Activated CD4-positive, alpha-beta T cell treated with anti-CD3 and anti-CD28 coated beads, Interleukin-2, amount 10 ng/mL, durations not matched to agents 24 days and 14 days (primary cell): ENCODE data around the gene CHCHD6. TPM values are rescaled to one million over a fixed set of nuclear protein-coding genes. Genes with fewer than 3 reads are reported as not detected.

Experiments used
- DNase-seq: peaks from one replicate; pipeline ENCODE4 v3.0.0; 2022
- H3K27ac Mint-ChIP-seq: one replicate; pipeline ENCODE4 v1.8.0; 2022; ENCODE audit warnings: mild to moderate bottlenecking, mixed read lengths
- H3K27me3 Mint-ChIP-seq: one replicate; pipeline ENCODE4 v1.8.0; 2022; ENCODE audit warnings: mixed read lengths
- H3K36me3 Mint-ChIP-seq: one replicate; pipeline ENCODE4 v1.8.0; 2022; ENCODE audit warnings: low read depth, mild to moderate bottlenecking, mixed read lengths
- H3K4me1 Mint-ChIP-seq: one replicate; pipeline ENCODE4 v1.8.0; 2021; ENCODE audit warnings: mixed read lengths
- H3K4me3 Mint-ChIP-seq: one replicate; pipeline ENCODE4 v1.8.0; 2022; ENCODE audit warnings: mild to moderate bottlenecking, moderate library complexity, mixed read lengths
- H3K9me3 Mint-ChIP-seq: one replicate; pipeline ENCODE4 v1.8.0; 2021; ENCODE audit warnings: mixed read lengths
- intact Hi-C: fragments of 100-400 bp; cut with micrococcal nuclease; formaldehyde crosslinking; loops from one replicate; pipeline ENCODE4 v1.15.1; 2023
- total RNA-seq: library from RNA; stranded (reverse); gene quantifications from 2 replicates; pipeline ENCODE4 v1.2.3, GENCODE V29; 2022

Gene CHCHD6
- total RNA-seq, 1 donor from 2014 or later: 18.5 TPM

DNA sequence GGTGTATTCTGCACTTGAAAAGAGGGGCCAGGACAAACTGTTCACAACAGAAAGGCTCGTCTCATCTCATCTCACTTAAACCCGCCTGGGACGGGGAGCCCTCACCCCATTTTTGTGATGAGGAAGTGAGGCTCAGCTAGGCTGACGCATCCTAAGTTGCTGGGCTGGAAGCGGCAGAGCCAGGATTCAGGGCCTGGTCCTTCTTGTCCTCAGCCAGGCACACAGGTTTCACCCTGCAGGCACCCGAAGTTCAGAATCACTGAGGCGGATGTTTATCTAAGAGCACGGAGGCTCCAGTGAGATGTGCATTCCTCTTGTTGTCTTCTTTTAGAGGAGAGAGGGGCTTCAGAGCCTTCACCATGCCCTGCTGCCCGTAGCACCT, 227.8 kb downstream of the CHCHD6 start:
- no peaks in the 10 kb centered on the region for H3K36me3 Mint-ChIP-seq
- intact Hi-C loops: no loop called here

DNA sequence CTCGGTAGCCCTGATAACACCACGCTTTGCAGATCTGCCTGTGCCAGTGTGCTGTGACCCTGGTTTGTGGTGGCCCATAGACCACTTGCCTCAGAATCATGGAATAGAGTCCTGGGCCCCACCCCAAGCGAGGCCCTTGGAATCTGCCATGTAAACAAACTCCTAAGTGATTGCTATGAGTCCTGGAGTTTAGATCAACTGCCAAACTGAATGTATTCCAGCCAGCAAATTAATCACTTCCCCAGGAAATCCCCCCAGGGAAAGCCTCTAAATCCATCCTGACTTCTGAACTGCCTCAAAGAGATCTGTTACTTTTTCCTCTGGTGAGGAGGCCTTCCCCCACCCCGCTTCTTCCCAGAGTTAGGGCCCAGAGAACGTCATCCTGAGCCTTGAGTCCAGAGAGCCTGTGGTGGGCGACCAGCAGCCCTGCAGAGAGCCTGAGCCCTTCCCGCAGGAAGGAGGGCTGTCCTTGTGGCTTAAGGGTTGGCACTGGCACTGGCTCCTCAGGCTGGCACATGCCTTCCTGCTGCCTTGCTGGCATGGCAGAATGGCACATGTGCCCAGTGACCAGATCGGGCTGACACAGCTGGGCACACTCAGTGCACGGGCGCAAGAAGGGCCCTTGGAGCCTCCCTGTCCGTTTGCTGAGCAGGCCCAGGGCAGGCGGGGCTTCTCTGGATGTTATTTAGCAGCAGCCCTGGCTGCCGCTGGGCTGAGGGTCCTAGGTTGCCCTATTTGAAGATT, 228.3 kb downstream of the CHCHD6 start:
- no peaks in the 10 kb centered on the region for H3K9me3 Mint-ChIP-seq
- H3K4me1 Mint-ChIP-seq: no peaks in the 10 kb centered on the region
- no peak for DNase-seq
- no peak overlapping the region for H3K27ac Mint-ChIP-seq
- no peaks in the 10 kb centered on the region for H3K36me3 Mint-ChIP-seq
- no peak overlapping the region for H3K4me3 Mint-ChIP-seq
- intact Hi-C loops: no loop called here
- H3K27me3 Mint-ChIP-seq: no peaks in the 10 kb centered on the region

More for the DNA sequence above, 227.8 kb downstream of the CHCHD6 start:
- Mint-ChIP-seq H3K9me3 (no peaks in the 10 kb centered on the region), H3K27me3 (no peaks in the 10 kb centered on the region), H3K4me1 (no peaks in the 10 kb centered on the region), H3K4me3 (no peak overlapping the region), H3K27ac (no peak overlapping the region)
- DNase-seq: no peak

- intact Hi-C loops: no loop called here
- no peak overlapping the region for H3K27ac Mint-ChIP-seq
- no peaks in the 10 kb centered on the region for H3K4me1 Mint-ChIP-seq
- no peaks in the 10 kb centered on the region for H3K27me3 Mint-ChIP-seq
- no peaks in the 10 kb centered on the region for H3K9me3 Mint-ChIP-seq
- H3K36me3 Mint-ChIP-seq: no peaks in the 10 kb centered on the region
- H3K4me3 Mint-ChIP-seq: no peak overlapping the region
- DNase-seq: no peak
Measured at GRCh38 chr3:126934031-126934531, 230.0 kb downstream of the CHCHD6 start.

DNA sequence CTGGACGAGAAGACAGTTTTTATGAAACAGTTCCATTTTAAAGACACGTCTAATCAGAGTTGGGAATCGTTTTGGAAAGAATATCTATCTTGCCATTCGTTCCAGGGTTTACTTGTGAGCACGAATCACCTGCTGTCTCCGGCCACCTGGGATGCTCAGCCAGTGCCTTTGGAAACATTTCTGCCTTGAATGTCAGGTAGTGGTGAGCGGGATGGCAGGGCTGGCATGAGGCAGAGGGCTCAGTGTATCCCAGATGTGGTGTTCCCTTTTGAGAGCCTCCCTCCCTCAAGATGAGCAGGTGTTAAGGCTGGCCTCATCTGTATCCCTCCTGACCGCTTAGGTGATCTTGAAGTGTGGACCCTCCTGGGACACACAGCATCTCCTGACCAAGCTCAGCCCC, 231.0 kb downstream of the CHCHD6 start:
- no peak overlapping the region for H3K4me3 Mint-ChIP-seq
- no peaks in the 10 kb centered on the region for H3K27me3 Mint-ChIP-seq
- H3K36me3 Mint-ChIP-seq: no peaks in the 10 kb centered on the region
- intact Hi-C loops: no loop called here
- H3K9me3 Mint-ChIP-seq: no peaks in the 10 kb centered on the region
- H3K27ac Mint-ChIP-seq: no peak overlapping the region
- DNase-seq: no peak
- H3K4me1 Mint-ChIP-seq: no peaks in the 10 kb centered on the region

DNA sequence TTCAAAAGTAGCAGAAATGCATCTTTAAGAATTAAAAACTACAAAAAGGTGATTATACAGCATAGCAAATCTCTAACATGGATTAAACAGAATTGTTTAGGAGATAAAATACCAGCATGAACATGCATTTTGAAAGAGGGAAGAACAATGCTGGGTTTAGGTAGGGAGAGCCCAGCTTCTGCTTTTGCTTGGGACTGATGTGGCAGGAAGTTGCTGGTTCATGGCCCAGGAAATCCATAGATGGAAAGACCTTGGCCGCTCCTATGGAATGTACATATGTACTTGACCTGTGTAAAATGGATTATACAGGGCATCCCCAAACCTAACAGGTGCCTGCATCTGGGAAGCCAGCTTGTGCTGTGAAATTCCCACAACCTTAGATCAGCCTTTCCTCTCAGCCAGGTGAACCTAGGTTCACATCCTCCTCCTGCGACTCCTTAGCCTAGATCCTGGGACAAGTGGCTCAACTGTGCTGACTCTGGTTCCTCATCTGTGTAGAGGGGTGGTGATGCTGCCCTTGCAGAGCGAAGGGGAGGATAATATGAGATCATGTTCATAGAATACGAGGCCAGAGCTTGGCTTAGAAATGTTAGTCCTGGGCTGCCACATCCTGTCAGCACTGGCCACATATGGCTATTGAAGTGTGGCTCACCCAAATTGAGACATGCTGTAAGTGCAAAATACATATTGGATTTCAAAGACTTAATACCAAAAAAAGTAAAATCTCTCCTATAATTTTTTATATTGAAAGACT, 231.9 kb downstream of the CHCHD6 start:
- Mint-ChIP-seq H3K27ac (no peak overlapping the region), H3K27me3 (no peaks in the 10 kb centered on the region), H3K4me3 (no peak overlapping the region), H3K4me1 (no peaks in the 10 kb centered on the region), H3K9me3 (no peaks in the 10 kb centered on the region), H3K36me3 (no peaks in the 10 kb centered on the region)
- intact Hi-C loops: no loop called here
- no peak for DNase-seq

- DNase-seq: no peak
- Mint-ChIP-seq H3K9me3 (no peaks in the 10 kb centered on the region), H3K27me3 (no peaks in the 10 kb centered on the region), H3K4me3 (no peak overlapping the region), H3K36me3 (no peaks in the 10 kb centered on the region), H3K27ac (no peak overlapping the region), H3K4me1 (no peaks in the 10 kb centered on the region)
- intact Hi-C loops: no loop called here
Measured at GRCh38 chr3:126936853-126937425, 232.9 kb downstream of the CHCHD6 start.

DNA sequence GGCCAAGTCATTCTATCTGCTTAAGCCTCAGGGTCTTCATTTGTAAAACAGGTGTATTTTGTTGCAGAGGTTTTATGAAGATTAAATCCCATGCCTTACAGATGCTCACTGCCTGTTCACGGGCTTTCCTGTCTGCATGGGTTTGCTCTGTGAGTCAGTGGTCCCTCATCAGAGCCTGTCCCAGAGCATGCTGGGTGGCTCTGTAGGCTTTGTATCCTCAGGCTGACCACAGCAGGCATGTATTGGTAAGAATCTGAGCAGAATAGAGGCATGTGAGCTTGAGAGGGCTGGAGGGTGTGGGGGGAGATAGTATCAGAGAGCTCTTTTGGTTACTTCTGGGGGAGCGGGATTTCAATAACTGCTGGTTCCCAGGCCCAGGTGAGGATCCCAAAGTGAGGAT, 233.5 kb downstream of the CHCHD6 start:
- Mint-ChIP-seq H3K9me3 (no peaks in the 10 kb centered on the region), H3K4me3 (no peak overlapping the region), H3K4me1 (peaks cover 1% of the 10 kb centered on the region)

DNA sequence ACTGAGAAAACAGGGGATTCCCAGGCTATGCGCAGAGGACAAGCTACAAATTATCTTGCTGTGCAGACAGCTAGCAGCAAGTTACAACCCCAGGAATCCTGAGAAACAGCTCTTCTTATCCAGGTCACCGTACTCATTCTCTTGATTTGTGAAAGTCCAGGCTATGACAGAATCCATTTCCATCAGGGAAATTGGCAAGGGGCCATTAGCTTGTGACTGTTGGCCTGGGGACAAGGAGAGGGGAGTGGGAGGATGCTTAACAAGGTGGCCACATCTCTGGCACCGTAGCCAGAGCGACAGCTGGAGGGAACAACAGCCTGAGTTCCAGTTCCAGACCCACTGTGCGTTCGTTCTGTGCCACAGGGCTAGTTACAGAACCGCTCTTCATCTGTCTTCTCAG, 233.9 kb downstream of the CHCHD6 start:
- no peaks in the 10 kb centered on the region for H3K9me3 Mint-ChIP-seq
- no peak for DNase-seq
- H3K27me3 Mint-ChIP-seq: peaks cover 2% of the 10 kb centered on the region
- H3K4me3 Mint-ChIP-seq: no peak overlapping the region
- no peak overlapping the region for H3K27ac Mint-ChIP-seq
- H3K4me1 Mint-ChIP-seq: peaks cover 2% of the 10 kb centered on the region
- intact Hi-C loops: no loop called here
- H3K36me3 Mint-ChIP-seq: no peaks in the 10 kb centered on the region

More for the DNA sequence above, 233.5 kb downstream of the CHCHD6 start:
- intact Hi-C loops: no loop called here
- no peak overlapping the region for H3K27ac Mint-ChIP-seq
- H3K27me3 Mint-ChIP-seq: peaks cover 1% of the 10 kb centered on the region
- H3K36me3 Mint-ChIP-seq: no peaks in the 10 kb centered on the region
- DNase-seq: no peak

DNA sequence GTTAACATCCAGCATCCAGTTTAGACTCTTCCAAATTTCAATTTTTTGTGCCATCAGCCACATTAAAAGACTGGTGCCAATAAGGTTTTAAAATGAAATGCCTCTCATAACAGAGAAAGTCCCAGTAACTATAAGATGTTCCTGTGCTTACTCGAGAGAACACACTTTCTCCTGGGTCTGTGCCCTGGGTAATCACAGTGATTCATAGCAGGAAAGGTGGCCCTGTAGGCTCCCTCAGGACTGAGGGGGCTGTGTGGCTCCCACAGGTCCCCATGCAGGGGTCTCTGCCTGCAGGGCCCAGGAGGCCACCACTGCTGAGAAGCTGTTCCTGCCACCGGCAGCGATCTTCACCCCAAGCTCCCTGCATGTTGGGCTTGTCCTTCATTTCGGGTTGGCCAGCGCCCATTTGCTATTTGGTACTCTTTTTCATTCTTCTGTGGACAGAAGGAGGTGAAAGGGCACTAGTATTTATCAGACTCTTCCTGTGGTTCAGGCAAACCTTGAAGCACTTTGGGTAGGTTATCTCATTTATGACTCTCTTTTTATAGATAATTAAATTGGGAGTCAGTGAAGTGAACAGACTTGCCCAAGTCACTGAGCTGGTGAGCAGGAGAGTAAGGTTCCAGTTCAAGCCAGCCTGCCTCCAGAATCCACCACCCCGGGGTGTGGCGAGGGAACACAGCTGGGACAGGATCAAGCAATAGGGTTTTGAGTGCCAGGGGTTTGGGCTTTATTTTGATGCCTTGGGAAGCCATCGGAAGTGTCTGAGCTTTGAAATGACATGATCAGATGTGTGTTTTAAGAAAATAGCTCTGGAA, 234.7 kb downstream of the CHCHD6 start:
- intact Hi-C loops: no loop called here
- Mint-ChIP-seq H3K36me3 (no peaks in the 10 kb centered on the region), H3K27me3 (peaks cover 2% of the 10 kb centered on the region), H3K4me3 (no peak overlapping the region), H3K4me1 (peaks cover 2% of the 10 kb centered on the region), H3K27ac (no peak overlapping the region), H3K9me3 (no peaks in the 10 kb centered on the region)
- no peak for DNase-seq

DNA sequence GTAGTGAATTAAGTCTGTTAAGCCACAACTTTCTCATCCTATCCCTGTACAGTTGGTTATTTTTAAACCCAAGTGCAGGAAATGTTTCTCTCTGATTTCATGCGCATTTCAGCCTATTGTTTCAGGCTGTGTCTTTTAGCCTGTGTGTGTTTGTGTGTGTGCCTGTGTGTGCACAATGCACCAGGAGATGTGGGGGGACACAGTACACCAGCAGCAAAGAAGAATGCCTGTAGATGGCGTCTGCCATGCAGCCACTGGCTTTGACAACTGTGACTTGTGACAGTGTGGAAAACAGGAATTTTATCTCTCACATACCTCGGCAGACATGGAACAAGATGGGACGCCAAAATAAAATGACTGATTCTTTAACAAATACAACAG, 235.3 kb downstream of the CHCHD6 start:
- no peak overlapping the region for H3K4me3 Mint-ChIP-seq
- peaks cover 2% of the 10 kb centered on the region for H3K4me1 Mint-ChIP-seq
- no peaks in the 10 kb centered on the region for H3K9me3 Mint-ChIP-seq
- H3K27ac Mint-ChIP-seq: no peak overlapping the region
- intact Hi-C loops: no loop called here
- peaks cover 2% of the 10 kb centered on the region for H3K27me3 Mint-ChIP-seq
- H3K36me3 Mint-ChIP-seq: no peaks in the 10 kb centered on the region
- no peak for DNase-seq

- H3K27ac Mint-ChIP-seq: no peak overlapping the region
- H3K9me3 Mint-ChIP-seq: no peaks in the 10 kb centered on the region
- H3K4me1 Mint-ChIP-seq: peaks cover 5% of the 10 kb centered on the region
- H3K4me3 Mint-ChIP-seq: no peak overlapping the region
- peaks cover 2% of the 10 kb centered on the region for H3K27me3 Mint-ChIP-seq
- intact Hi-C loops: no loop called here
- DNase-seq: no peak
- no peaks in the 10 kb centered on the region for H3K36me3 Mint-ChIP-seq
Measured at GRCh38 chr3:126939733-126940132, 235.7 kb downstream of the CHCHD6 start.

- H3K4me1 Mint-ChIP-seq: peaks cover 5% of the 10 kb centered on the region
- no peaks in the 10 kb centered on the region for H3K36me3 Mint-ChIP-seq
- no peaks in the 10 kb centered on the region for H3K9me3 Mint-ChIP-seq
- H3K27me3 Mint-ChIP-seq: peaks cover 2% of the 10 kb centered on the region
- H3K4me3 Mint-ChIP-seq: no peak overlapping the region
- intact Hi-C loops: no loop called here
- DNase-seq: no peak
- H3K27ac Mint-ChIP-seq: no peak overlapping the region
Measured at GRCh38 chr3:126941721-126942270, 237.8 kb downstream of the CHCHD6 start.

- Mint-ChIP-seq H3K27me3 (peaks cover 2% of the 10 kb centered on the region), H3K27ac (no peak overlapping the region), H3K9me3 (no peaks in the 10 kb centered on the region), H3K36me3 (no peaks in the 10 kb centered on the region), H3K4me1 (peaks cover 10% of the 10 kb centered on the region), H3K4me3 (no peak overlapping the region)
- no peak for DNase-seq
- intact Hi-C loops: no loop called here
Measured at GRCh38 chr3:126944089-126944965, 240.3 kb downstream of the CHCHD6 start.
